Hair follicular keratinocyte (primary cell): Measurements from ENCODE around the gene IPO4. TPM values are rescaled to one million over a fixed set of nuclear protein-coding genes. Genes with fewer than 3 reads are reported as not detected.

Experiments used
- total RNA-seq: library from RNA; depleted of rRNA; stranded (reverse); fragments of >200 nt; gene quantifications from 2 replicates; pipeline ENCODE4 v1.2.3, GENCODE V29; 2015

IPO4 gene
- total RNA-seq: 42.4 and 82.5 TPM in 2 replicates

DNA sequence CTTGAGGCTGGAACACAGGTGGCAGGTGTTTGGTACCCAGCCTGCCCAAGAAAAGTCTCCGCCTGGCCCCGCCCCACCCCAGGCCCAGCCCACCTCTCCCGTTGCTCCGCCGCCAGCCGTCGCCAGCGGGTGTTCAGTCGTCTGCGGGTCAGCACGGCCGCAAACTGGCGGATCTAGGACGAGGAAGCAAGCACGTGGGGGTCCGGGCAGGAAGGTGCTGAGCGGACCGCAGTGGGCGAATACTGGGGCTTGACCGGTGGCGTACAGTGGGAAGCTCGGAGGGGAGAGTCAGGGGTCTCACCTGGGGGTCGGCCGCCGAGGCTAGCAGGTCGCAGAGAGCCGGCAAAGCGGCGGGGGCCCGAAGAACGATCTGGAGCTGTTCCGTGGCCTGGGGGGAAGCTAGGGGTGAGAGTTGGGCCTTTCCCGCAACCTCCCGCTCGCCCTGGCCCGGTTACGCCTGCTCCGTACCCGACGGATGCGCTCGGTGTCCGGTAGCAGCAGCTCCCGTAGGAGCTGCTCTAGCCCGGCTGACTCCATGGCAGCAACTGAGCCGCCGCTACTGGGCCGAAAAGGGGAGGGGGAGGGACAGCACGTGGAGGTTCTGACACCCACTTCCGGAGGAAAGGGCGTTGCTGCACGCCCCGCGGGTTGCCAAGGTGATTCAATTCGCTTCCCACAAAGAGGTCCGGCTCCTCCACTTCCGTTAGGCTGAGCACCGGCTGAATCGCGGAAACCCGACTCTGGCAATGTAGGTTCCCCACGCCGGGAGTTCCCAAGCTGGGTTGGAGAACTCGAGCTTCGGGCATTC lies at the start of gene IPO4:
Gene IPO4 (minus strand): TSS at position 566 of the 808 bp plus-strand sequence. CDS start 29 bp downstream, at position 537.

DNA sequence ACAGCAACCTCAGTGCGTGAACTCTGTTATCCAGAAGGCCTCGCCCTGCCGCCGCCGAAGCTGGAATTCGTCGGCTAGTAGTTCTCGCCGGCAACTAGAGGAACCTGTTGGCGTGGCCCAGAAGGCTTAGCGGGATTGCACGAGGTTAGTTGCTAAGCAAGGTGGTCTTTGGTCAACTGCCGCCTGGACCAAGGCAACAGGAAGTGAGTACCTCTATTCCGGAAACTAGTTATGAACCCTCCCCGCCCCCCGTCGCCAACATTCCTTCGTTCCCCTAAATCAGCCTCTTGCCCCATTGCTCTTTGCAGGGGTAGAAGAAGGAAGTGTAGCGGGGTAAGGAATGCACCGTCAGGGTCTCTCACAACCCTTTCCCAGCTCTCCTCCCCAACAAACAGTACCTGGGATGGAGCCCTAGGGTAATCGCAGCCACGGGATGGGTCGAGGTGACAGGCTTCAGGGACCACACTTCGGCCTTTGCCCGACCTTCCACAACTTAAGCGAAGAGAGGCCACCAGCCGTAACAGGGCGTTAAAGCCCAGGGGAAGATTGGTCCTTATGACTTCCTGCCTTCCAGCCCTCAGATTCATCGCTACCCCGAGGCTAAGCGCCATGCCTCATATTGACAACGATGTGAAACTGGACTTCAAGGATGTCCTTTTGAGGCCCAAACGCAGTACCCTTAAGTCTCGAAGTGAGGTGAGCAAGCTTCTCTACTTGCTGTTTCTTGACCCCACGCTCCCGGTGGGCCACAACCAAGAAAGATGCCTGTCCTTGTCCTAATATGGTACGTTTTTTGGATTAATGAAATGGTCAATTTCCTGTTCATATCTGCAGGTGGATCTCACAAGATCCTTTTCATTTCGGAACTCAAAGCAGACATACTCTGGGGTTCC lies 44.3 kb upstream of the IPO4 start, which contains the start of gene GMPR2:
Gene GMPR2 (plus strand): TSS at position 285 of the 893 bp plus-strand sequence. CDS start 325 bp downstream, at position 610.

DNA sequence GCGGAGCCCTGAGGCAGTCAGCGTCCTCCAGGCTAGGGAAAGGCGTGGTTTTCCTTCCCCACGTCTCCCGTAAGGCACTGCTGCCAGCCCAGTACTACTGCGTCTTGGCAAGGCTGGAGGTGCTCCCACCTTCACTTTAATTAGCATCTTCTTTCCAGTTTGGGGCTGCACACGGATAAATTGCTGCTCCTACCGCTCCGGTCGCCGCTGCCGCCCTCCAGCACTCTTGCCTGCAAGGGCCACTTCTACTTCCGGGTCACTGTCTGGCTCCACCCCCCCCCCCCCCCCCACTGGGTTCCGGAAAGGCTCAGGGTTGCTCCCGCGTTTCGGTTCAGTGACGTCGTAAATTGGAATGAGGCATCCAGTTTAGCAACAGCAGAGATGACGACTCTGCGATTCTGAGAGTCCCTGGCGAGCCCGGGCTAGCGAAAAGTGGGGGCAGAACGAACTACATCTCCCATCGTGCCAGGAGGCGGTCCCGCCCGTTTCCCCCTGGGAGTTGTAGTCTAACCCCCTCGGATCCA lies 43.6 kb upstream of the IPO4 start, which contains the start of gene NEDD8:
Gene NEDD8 (minus strand): TSS at position 247 of the 524 bp plus-strand sequence. CDS start 100 bp downstream, at position 147.

GRCh38 chr14:24215495-24216344 lies 27.1 kb upstream of the IPO4 start, which contains the start of gene MDP1:
MDP1 (minus strand) TSS chr14:24216066; CDS start chr14:24215955, 111 bp downstream.

GRCh38 chr14:24212924-24213865 lies 24.6 kb upstream of the IPO4 start, which contains the start of gene CHMP4A:
CHMP4A (minus strand) TSS chr14:24213488; CDS start chr14:24213439, 49 bp downstream.

GRCh38 chr14:24195186-24196070 lies 6.8 kb upstream of the IPO4 start, which contains the start of gene TM9SF1:
TM9SF1 (minus strand) TSS chr14:24195441; CDS start chr14:24195019, 422 bp downstream.

DNA sequence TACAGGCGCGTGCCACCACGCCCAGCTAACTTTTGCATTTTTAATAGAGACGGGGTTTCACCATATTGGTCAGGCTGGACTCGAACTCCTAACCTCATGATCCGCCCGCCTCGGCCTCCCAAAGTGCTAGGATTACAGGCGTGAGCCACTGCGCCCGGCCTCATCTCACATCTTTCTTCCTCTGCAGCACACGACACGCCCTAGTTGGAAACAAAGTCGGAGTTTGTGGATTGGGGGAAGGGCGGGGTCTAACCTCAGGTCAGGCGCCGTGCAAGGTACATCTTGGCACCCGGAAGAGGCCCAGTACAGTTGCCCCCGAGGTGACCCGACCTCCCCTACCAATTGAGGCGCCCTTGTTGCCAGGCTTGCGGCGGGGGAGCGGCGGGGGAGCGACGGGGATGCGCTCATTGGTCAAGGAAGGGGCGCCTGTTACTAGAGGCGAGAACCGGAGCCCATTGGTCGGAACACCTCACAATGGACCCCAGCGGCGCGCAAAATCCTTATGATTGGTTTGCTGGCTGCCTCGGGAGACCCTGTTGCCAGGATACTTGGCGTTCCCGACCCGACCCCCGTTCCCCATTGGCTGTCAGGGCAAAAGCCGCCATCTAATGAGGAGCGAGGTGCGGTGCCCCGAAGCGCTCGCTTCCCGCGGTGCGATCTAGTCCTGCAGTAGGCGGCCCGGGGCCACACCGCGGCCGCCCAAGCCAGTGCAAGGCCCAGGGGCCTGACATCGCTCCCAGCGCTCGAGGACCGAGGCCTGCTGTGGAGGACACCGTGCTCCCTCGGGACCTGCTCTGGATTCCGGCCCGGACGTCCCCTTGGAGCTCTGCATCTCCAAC lies 17.0 kb downstream of the IPO4 start, which contains the start of gene REC8:
Gene REC8 (plus strand): TSS at position 659 of the 839 bp plus-strand sequence. CDS start 473 bp downstream, outside the sequence.

GRCh38 chr14:24160850-24161804 lies 27.5 kb downstream of the IPO4 start, which contains the start of gene IRF9:
IRF9 (plus strand) TSS chr14:24161265; CDS start chr14:24162145, 880 bp downstream.

GRCh38 chr14:24146978-24147760 lies 41.4 kb downstream of the IPO4 start, which contains the start of gene RNF31:
RNF31 (plus strand) TSS chr14:24147498; CDS start chr14:24147699, 201 bp downstream.

DNA sequence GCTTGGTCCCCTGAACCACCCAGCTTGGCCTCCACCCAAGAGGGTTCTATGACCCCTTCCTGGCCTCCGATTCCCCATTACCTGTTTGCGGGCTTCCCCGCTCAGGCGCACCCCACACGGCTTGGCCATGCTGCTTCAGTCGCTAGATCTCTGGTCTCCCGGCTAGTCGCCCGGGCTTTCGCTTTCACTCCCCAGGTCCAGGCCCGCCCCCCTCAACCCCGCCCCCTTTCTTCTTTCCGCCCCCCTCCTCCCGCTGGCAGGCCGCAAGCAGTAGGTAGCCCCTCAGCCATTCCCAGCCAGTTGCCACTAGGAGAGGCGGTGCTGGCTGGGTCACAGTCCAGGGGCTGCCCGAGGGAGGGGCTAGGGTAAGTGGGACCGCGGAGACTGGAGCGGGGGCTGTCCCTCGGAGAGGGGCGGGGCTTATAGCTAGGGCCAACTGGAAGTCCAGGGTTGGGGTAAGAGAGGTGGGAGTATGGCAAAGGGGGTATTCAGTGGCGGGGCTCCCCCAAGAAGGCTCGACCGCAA lies 42.1 kb downstream of the IPO4 start, which contains the start of gene PSME2:
Gene PSME2 (minus strand): TSS at position 158 of the 525 bp plus-strand sequence. CDS start 29 bp downstream, at position 129.

GRCh38 chr14:24141097-24141880 lies 47.3 kb downstream of the IPO4 start, which contains the start of gene EMC9:
EMC9 (minus strand) TSS chr14:24141591; CDS start chr14:24141304, 287 bp downstream.

DNA sequence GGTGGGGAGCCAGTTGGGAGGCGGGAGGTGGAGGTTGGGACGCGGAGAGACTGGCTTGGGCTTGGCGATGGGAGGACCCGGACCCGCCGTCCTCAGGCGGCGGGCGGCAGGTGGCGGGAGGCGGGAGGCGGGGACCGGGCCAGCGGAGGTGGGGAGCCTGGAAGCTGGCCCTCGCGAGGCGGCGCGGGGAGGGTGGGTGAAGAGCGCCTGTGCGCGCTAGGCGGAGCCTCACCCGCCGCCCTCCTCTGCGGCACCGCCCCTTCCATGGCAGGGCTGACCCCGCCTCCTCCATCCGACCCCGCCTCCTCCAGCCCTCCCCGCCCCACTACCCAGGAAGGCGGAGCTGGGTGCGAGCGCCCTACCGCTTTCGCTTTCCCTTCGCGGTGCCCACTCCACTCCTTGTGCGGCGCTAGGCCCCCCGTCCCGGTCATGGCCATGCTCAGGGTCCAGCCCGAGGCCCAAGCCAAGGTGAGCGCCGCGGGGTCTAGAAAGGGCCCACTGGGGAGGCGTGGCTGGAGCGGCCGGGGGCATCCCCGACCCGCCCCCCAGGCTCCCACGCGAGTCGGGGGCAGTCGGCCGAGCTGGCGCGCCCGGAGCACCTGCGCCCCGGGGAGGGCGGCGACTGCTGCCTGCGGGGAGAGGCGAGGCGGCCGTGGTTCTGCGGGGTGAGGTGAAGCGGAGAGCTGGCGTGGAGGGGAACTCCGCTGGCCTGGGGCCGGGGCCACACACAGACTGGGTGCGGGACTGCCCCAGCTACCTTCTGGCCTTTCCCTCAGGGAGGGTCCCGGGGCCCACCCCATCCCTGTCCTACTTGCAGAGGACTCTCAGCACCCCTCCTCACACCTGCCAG lies 52.6 kb downstream of the IPO4 start, which contains the start of gene PSME1:
Gene PSME1 (plus strand): TSS at position 361 of the 850 bp plus-strand sequence. CDS start 69 bp downstream, at position 430.

DNA sequence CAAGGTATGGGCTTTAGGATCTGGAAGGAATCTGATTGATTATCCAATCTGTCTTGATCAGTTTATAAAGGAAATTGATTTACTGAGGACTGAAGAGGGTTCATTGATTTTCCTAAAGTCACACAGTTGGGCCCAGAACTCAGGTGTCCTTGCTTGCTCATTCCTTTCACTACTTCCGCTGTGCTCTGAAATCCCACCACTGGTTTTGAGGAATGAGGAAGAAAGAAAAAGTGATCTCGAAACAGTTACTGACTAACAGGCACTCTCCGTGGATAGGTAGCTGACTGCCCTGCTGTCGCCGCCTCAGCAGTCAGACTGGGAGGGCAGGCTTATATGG lies 58.3 kb downstream of the IPO4 start, which contains the start of gene FITM1:
Gene FITM1 (plus strand): TSS at position 280 of the 337 bp plus-strand sequence. CDS start 905 bp downstream, outside the sequence.

